ENCODE results near the gene GNG7. TPM values are rescaled to one million over a fixed set of nuclear protein-coding genes. Genes with fewer than 3 reads are reported as not detected.

GNG7 gene
- total RNA-seq, 2 donors from 2014 or later = 12.3 to 12.4 TPM

DNA sequence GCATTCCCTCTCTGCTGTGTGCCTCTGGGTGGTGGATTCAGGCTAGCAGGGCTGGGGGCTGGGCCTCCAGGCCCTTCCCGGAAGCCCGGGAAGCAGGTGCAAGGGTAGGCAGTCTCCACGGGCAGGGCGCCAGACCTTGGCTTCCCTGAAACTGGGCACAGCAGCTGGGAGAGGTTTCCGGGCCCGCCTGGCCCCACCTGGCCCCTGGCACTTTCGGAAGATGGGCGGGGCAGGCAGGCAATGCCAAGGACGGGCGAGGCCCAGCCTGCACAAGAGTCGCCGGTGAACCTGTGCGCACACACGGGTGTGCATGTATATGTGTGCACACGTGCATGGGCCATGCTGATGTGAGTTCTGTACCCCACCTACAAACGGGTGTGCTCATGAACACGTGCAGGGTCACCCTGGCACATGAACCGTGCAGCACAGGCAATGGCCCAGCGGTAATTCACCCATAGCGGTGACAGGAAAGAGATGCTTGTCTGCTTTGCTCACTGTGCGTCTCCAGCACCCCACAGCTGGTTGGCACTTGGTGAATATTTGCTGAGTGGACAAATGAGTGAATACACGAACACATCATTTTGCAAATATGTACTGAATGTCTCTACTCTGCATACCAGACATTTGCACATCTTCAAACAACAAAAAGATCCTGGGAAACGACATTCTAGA, 211.2 kb downstream of the GNG7 start:
- Histone ChIP-seq H3K9me3 (ENCODE audit: control insufficient read depth, low read length) (no peaks in the 10 kb centered on the region), H3K27me3 (ENCODE audit: control insufficient read depth, insufficient read depth, low read length, poor library complexity, severe bottlenecking) (peaks cover 30% of the 10 kb centered on the region), H3K4me3 (ENCODE audit: low read length) (no peak overlapping the region), H3K4me1 (ENCODE audit: control insufficient read depth, insufficient read depth, low read length) (no peaks in the 10 kb centered on the region), H3K36me3 (ENCODE audit: control insufficient read depth, insufficient read depth, low read length) (no peaks in the 10 kb centered on the region), H3K9ac (ENCODE audit: extremely low read depth, low read length, poor library complexity, severe bottlenecking) (no peak overlapping the region), H3K27ac (ENCODE audit: low read depth, low read length) (no peak overlapping the region)
- H3K4me1 Mint-ChIP-seq = no peaks in the 10 kb centered on the region
- TF ChIP-seq CTCF (conservative IDR thresholded peaks at IDR 0.05) = no peak
- H3K27me3 Mint-ChIP-seq (ENCODE audit: insufficient read depth) = peaks cover 44% of the 10 kb centered on the region
- WGBS, 2 experiments (ENCODE audit: insufficient coverage in 1 of 2, insufficient read length in 1 of 2) = 91 to 92% methylated on average over 18 to 23 of the region's 23 CpGs
- H3K9me3 Mint-ChIP-seq = no peaks in the 10 kb centered on the region
- DNase-seq = no peak
- H3K4me3 Mint-ChIP-seq = no peak overlapping the region
- no peak overlapping the region for H3K27ac Mint-ChIP-seq
- H3K36me3 Mint-ChIP-seq (ENCODE audit: low read depth) = no peaks in the 10 kb centered on the region

DNA sequence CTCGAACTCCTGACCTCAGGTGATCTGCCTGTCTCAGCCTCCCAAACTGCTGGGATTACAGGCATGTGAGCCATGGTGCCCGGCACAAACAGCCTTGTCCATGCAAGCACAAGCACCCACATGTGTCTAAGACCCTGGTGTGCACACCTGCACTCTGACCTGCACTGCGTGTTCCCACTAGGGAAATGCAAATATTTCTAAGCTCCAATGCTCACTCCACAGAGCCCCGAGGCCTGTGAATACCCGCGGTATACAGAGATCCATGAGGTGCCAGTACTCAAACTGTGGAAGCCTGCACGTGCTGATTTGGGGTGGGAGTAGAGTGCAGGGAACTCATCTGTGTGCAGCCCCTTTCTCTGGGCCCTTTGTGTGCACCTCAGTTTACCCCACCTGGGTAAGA, 211.8 kb downstream of the GNG7 start:
- peaks cover 30% of the 10 kb centered on the region for H3K27me3 ChIP-seq (ENCODE audit: control insufficient read depth, insufficient read depth, low read length, poor library complexity, severe bottlenecking)

DNA sequence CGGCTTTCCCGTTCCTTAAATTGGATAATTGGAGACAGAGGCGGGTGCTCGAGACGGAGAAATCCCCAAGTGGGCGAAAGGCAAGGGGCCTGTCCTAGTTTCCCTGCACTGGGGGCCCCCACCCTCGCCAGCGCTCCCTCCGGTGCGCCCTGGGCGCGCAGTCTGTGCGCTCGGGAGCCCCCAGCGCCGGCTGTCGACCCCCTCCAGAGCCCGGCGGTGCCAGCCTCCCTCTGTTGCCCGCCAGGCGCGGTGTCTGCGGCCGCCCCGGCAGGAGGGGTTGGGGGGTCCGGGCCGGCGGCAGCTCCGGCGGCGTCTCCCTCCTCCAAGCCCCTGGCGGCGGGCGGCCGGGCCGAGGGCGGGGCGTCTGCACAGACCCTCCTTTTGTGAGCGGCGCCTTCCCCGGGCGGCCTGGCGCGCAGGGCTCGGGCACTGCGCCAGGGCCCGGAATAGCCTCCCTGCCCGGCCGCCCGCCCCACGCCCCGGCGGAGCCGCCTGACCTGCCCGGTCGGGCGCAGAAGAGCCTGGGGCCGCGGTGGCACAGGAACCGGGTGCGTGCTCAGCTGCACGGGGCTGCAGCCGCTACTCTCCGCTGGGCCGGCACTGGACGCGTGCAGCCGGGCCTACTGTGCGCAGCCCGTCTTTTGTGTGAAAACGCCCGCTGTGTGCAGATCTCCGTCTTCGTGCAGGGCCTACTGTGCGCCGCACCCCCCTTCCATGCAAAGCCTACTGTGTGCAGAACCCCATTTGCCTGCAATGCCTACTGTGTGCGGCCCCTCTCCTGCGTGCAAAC, 213.4 kb downstream of the GNG7 start:
- Mint-ChIP-seq H3K4me1 (no peaks in the 10 kb centered on the region), H3K36me3 (ENCODE audit: low read depth) (no peaks in the 10 kb centered on the region), H3K27ac (no peak overlapping the region), H3K27me3 (ENCODE audit: insufficient read depth) (peaks cover 48% of the 10 kb centered on the region), H3K9me3 (no peaks in the 10 kb centered on the region), H3K4me3 (peak overlapping the region; percentile 48)
- H3K27ac ChIP-seq (ENCODE audit: low read depth, low read length) = no peak overlapping the region
- DNase-seq = peak; percentile 87
- H3K4me3 ChIP-seq (ENCODE audit: low read length) = no peak overlapping the region
- peak; percentile 46 for TF ChIP-seq CTCF (conservative IDR thresholded peaks at IDR 0.05)
- H3K4me1 ChIP-seq (ENCODE audit: control insufficient read depth, insufficient read depth, low read length) = no peaks in the 10 kb centered on the region
- no peak overlapping the region for H3K9ac ChIP-seq (ENCODE audit: extremely low read depth, low read length, poor library complexity, severe bottlenecking)
- no peaks in the 10 kb centered on the region for H3K9me3 ChIP-seq (ENCODE audit: control insufficient read depth, low read length)
- WGBS, 2 experiments (ENCODE audit: insufficient coverage in 1 of 2, insufficient read length in 1 of 2) = 25 to 27% methylated on average over 36 to 78 of the region's 78 CpGs
- no peaks in the 10 kb centered on the region for H3K36me3 ChIP-seq (ENCODE audit: control insufficient read depth, insufficient read depth, low read length)
- peaks cover 30% of the 10 kb centered on the region for H3K27me3 ChIP-seq (ENCODE audit: control insufficient read depth, insufficient read depth, low read length, poor library complexity, severe bottlenecking)

More for the DNA sequence above, 211.8 kb downstream of the GNG7 start:
- peaks cover 44% of the 10 kb centered on the region for H3K27me3 Mint-ChIP-seq (ENCODE audit: insufficient read depth)
- H3K27ac ChIP-seq (ENCODE audit: low read depth, low read length) = no peak overlapping the region
- no peaks in the 10 kb centered on the region for H3K4me1 ChIP-seq (ENCODE audit: control insufficient read depth, insufficient read depth, low read length)
- no peak for DNase-seq
- H3K9ac ChIP-seq (ENCODE audit: extremely low read depth, low read length, poor library complexity, severe bottlenecking) = no peak overlapping the region
- H3K36me3 Mint-ChIP-seq (ENCODE audit: low read depth) = no peaks in the 10 kb centered on the region
- no peak overlapping the region for H3K4me3 ChIP-seq (ENCODE audit: low read length)
- H3K9me3 Mint-ChIP-seq = no peaks in the 10 kb centered on the region
- H3K4me1 Mint-ChIP-seq = no peaks in the 10 kb centered on the region
- H3K4me3 Mint-ChIP-seq = no peak overlapping the region
- no peak overlapping the region for H3K27ac Mint-ChIP-seq
- H3K36me3 ChIP-seq (ENCODE audit: control insufficient read depth, insufficient read depth, low read length) = no peaks in the 10 kb centered on the region
- no peak for TF ChIP-seq CTCF (conservative IDR thresholded peaks at IDR 0.05)
- no peaks in the 10 kb centered on the region for H3K9me3 ChIP-seq (ENCODE audit: control insufficient read depth, low read length)
- WGBS, 2 experiments (ENCODE audit: insufficient coverage in 1 of 2, insufficient read length in 1 of 2) = 91 to 92% methylated on average over 4 to 7 of the region's 7 CpGs
